Heart left ventricle (tissue), 16 donors: Measurements from ENCODE around the gene SGCE. TPM values are rescaled to one million over a fixed set of nuclear protein-coding genes. Genes with fewer than 3 reads are reported as not detected.

Experiments used
- ATAC-seq, 4 donors: fragments of 200-7000 bp; cut with Tn5 transposase; one replicate each; pipeline ENCODE4 v1.9.1; 2020 to 2022; ENCODE audit warnings: moderate library complexity in 4 of 4, mild to moderate bottlenecking in 3 of 4, moderate number of reproducible peaks in 1 of 4
- DNase-seq, 5 donors: peaks; one replicate each; pipeline ENCODE4 v3.0.0-alpha.2; 2020
- H3K27ac ChIP-seq, 12 donors: fragments of 200-600 bp; sonication (generic) in 4 of 12; one replicate each; pipeline versions ENCODE4 v1.5.0 to v1.8.0; 2016 to 2022; ENCODE audit warnings: mild to moderate bottlenecking in 2 of 12
- H3K27me3 ChIP-seq, 9 donors: fragments of 200-600 bp; sonication (generic) in 2 of 9; one replicate each; pipeline versions ENCODE4 v1.5.1 to v1.8.0; 2016 to 2022; ENCODE audit warnings: mild to moderate bottlenecking in 3 of 9
- H3K36me3 ChIP-seq, 9 donors: fragments of 200-600 bp; sonication (generic) in 2 of 9; one replicate each; pipeline versions ENCODE4 v1.5.0 to v1.8.0; 2018 to 2022; ENCODE audit warnings: mild to moderate bottlenecking in 2 of 9
- H3K4me1 ChIP-seq, 12 donors: fragments of 200-600 bp; sonication (generic) in 4 of 12; one replicate each; pipeline versions ENCODE4 v1.5.0 to v1.8.0; 2016 to 2022; ENCODE audit warnings: mild to moderate bottlenecking in 3 of 12
- H3K4me3 ChIP-seq, 12 donors: fragments of 200-600 bp; sonication (generic) in 4 of 12; one replicate each; pipeline versions ENCODE4 v1.5.0 to v1.8.0; 2017 to 2022; ENCODE audit warnings: mild to moderate bottlenecking in 9 of 12, moderate library complexity in 4 of 12
- H3K9me3 ChIP-seq, 12 donors: fragments of 200-600 bp; sonication (generic) in 4 of 12; one replicate each; pipeline versions ENCODE4 v1.5.0 to v1.8.0; 2016 to 2022; ENCODE audit warnings: mild to moderate bottlenecking in 1 of 12
- POLR2A ChIP-seq, 2 donors: fragments of 450-650 bp; IDR thresholded peaks; one replicate each; pipeline ENCODE4 v1.6.1; 2017; ENCODE audit warnings: antibody characterized with exemption in 2 of 2, mild to moderate bottlenecking in 2 of 2, moderate library complexity in 2 of 2
- WGBS, 4 donors: extraction: QIAGEN DNeasy Blood & Tissue Kit in 2 of 4; methylation state at CpG; one replicate each; pipeline versions ENCODE4 v1.1.5 to v1.1.7; 2013 to 2018; 5-methylcytosine and 5-hydroxymethylcytosine counted together
- intact Hi-C, 10 donors: fragments of 100-400 bp; cut with DNase I; formaldehyde crosslinking; loops; one replicate each; pipeline versions ENCODE4 v1.11.1 to v1.14.2; 2022
- polyA plus RNA-seq, 2 donors: library from polyadenylated mRNA; stranded (reverse); fragments of 200-250 nt; gene quantifications; one replicate each; pipeline ENCODE4 v1.2.3, GENCODE V29; 2013
- total RNA-seq, 9 donors: library from RNA; depleted of rRNA in 2 of 9; stranded (reverse); fragments of >200 nt in 2 of 9; fragmentation: NEBNext Ultra II Directional in 3 of 9; extraction: Animal tissue kit (Norgen Biotek cat#: 25700) in 3 of 9; gene quantifications; one replicate each; pipeline versions ENCODE4 v1.1.0 to v1.2.4, GENCODE V29; 2016 to 2023
- TF ChIP-seq, protein P1 (sequence below), 12 donors: fragments of 200-600 bp; sonication (generic) in 4 of 12; IDR thresholded peaks; one replicate each; pipeline versions ENCODE4 v1.5.0 to v1.8.0; 2018 to 2022; ENCODE audit warnings: antibody characterized with exemption in 12 of 12, mild to moderate bottlenecking in 5 of 12
- donor health status: ischemic (EF 13 %, LVEDD 7.1; RV severe dilation, severe dysfunction).
- donor health status: healthy with polysubstance abuse.
- donor health status: DM: no; HTN: yes; CAD: no.
- donor health status: DM: no; HTN: no; CAD: no.
- donor health status: ischemic (EF 25% LVEDD 6.9; RV normal size, moderate dysfunction).
- donor health status: ischemic (EF 25% LVEDD 5.7; RV mildly dilated, moderate dysfunction).
- donor health status: healthy.
- donor health status: DM: yes; HTN: yes; CAD: no.
- donor health status: ischemic (EF 35%, LVEDD 5.7; RV mildly dilated, moderate dysfunction).
- donor health status: nonischemic (EF 11% LVEDD 7.7; RV severe dilation, severe dysfunction).
- donor health status: DM: yes; HTN: yes; CAD: no.
- donor health status: PGD.
- donor health status: ischemic (EF 29% LVEDD 5.4; RV normal size, mild dysfunction).
- donor health status: nonischemic (EF 23%, LVEDD 6.1; RV moderate dilation, normal function).

Gene SGCE
- total and polyA plus RNA-seq, 11 donors, result 10.0 to 40.2 (median 26.4) TPM

DNA sequence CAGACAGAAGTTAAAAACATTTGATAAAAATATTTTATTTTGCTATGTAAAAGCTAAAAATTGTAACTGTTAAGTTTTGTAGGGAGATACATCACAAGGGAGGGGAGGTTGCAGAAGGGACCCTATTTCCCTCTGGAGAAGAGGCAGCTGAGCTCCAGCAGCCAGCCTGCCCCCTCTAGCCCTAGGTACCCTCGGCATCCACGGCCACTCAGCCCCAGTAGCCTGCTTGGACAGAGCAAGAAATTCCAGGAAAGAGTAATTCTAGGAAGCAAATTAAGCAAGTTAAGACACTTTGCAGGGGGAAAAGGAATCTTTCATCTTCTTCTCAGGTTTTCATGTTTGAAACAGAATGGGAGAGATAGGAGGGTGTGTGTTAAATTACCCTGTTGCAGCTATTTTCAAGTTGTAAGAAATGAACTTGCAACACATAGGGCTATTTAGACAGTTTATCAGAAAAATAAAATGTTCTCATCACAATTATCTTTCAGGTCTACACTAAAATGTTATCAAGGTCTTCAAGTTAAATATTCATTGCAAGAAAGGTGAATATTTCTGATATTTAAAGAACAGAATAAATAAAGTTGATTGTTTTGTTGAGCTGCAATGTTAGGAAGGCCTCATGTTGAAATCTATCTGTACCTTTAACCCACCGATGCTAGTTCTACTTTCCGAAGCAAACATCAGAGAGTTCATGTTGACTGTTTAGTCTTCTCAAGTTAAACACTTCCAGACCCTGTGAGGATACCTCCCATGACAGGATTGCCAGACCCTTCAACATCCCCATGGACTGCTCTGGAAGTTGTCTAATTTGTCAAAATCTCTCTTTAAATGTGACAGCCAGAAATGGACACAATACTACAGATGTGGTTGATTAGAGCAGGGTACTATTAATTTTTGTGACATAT lies 5.5 kb downstream of the SGCE start:
- no peaks in the 10 kb centered on the region for H3K36me3 ChIP-seq
- 65 to 72% (median 69%) methylated on average over 4 of the region's 4 CpGs for WGBS, 4 donors
- peak overlapping the region in 1 of 12 donors; percentile 2 for H3K27ac ChIP-seq
- H3K4me3 ChIP-seq, result no peak overlapping the region
- no peak for TF ChIP-seq POLR2A (IDR thresholded peaks at IDR 0.05)
- TF ChIP-seq, protein P1, sequence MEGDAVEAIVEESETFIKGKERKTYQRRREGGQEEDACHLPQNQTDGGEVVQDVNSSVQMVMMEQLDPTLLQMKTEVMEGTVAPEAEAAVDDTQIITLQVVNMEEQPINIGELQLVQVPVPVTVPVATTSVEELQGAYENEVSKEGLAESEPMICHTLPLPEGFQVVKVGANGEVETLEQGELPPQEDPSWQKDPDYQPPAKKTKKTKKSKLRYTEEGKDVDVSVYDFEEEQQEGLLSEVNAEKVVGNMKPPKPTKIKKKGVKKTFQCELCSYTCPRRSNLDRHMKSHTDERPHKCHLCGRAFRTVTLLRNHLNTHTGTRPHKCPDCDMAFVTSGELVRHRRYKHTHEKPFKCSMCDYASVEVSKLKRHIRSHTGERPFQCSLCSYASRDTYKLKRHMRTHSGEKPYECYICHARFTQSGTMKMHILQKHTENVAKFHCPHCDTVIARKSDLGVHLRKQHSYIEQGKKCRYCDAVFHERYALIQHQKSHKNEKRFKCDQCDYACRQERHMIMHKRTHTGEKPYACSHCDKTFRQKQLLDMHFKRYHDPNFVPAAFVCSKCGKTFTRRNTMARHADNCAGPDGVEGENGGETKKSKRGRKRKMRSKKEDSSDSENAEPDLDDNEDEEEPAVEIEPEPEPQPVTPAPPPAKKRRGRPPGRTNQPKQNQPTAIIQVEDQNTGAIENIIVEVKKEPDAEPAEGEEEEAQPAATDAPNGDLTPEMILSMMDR (IDR thresholded peaks at IDR 0.05), result no peak
- peaks cover 0 to 43% (median 5%) of the 10 kb centered on the region in 9 donors for H3K27me3 ChIP-seq
- no peaks in the 10 kb centered on the region for H3K9me3 ChIP-seq
- DNase-seq (no peak), ATAC-seq (no peak)
- intact Hi-C loops, result loop anchor here in 3 of 10 donors (10.0 kb wide), 3 partner anchors 136 to 366 kb away; no protein-coding TSS in a partner anchor
- H3K4me1 ChIP-seq, result peaks cover 0 to 13% (median 4%) of the 10 kb centered on the region in 12 donors

DNA sequence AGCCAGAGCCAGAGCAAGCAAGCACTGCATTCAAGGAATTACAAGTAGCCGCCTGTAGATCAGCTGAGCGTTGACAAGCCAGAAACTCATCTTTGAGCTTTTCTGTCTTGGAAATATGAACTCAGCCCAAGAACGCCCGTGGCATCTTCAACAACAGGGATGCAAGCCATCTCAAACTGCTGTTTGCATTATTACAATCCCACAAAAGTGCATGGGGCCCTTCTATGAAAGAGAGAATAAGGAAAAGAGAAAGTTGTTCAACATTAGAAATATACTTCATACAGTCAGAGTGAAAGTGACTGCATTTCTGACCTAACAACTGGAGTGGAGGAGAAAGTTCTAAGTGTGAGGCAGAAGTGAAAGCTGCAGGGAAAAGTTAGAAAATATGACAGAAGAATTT lies 6.5 kb downstream of the SGCE start:
- no peak for DNase-seq
- no peak for ATAC-seq
- peak overlapping the region in 2 of 12 donors; percentile 4 to 29 for H3K4me3 ChIP-seq
- TF ChIP-seq, protein P1 (IDR thresholded peaks at IDR 0.05), result no peak
- TF ChIP-seq POLR2A (IDR thresholded peaks at IDR 0.05), result no peak
- H3K27me3 ChIP-seq, result peaks cover 0 to 33% (median 4%) of the 10 kb centered on the region in 9 donors
- H3K27ac ChIP-seq, result no peak overlapping the region
- no peaks in the 10 kb centered on the region for H3K36me3 ChIP-seq
- WGBS, 4 donors, result 56 to 67% (median 62%) methylated on average over 4 of the region's 4 CpGs
- H3K9me3 ChIP-seq, result no peaks in the 10 kb centered on the region
- intact Hi-C loops, result loop anchor here in 1 of 10 donors (10.0 kb wide), 1 partner anchor 195 kb away; no protein-coding TSS in a partner anchor
- peaks cover 0 to 5% (median under 1%) of the 10 kb centered on the region in 12 donors for H3K4me1 ChIP-seq

DNA sequence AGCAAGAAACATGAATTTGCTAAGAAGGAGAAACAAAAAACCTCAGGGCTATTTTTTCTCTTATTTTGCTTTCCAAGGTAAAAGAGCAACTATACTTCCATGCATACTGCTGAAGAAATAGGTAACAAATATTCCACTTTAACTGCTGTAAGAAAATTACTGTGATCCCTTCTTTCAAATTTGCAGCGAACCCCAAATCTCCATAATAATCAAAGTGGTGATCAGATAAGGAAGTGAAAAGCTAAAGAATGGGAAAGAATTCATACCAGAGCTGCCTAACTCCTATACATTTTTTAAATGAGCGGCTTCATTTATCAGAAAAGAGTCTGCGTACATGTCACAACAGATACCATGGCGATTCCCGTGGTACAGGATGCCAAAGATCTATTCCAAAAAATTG lies 7.2 kb downstream of the SGCE start:
- Histone ChIP-seq H3K9me3 (no peaks in the 10 kb centered on the region), H3K27me3 (peaks cover 0 to 26% (median 4%) of the 10 kb centered on the region in 9 donors), H3K27ac (no peak overlapping the region), H3K4me1 (peaks cover 0 to 4% (median 0%) of the 10 kb centered on the region in 12 donors), H3K4me3 (no peak overlapping the region), H3K36me3 (no peaks in the 10 kb centered on the region)
- ATAC-seq (no peak), DNase-seq (no peak)
- 85 to 90% (median 87%) methylated on average over 5 of the region's 5 CpGs for WGBS, 4 donors
- no peak for TF ChIP-seq POLR2A (IDR thresholded peaks at IDR 0.05)
- TF ChIP-seq, protein P1 (IDR thresholded peaks at IDR 0.05), result no peak
- intact Hi-C loops, result loop anchor here in 1 of 10 donors (10.0 kb wide), 1 partner anchor 194 kb away; no protein-coding TSS in a partner anchor

DNA sequence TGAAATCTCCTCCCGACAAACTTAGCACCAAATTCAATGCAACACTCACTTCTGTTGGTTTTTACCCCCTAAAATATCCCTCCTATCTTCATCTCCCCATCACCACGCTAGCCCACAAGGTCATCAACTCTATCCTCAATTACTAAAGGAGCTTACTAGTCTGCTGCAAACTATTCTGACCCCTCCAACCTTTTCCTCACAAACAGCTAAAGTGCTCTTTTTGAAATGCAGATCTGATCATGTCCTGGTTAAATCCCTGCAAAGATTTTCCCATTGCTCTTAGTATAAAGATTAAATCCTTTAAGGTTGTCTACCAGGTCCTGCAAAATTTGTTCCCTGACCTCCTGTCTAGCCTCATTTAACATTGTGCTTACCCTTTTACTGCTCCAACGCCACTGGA lies 8.6 kb downstream of the SGCE start:
- WGBS, 4 donors, result 85 to 89% (median 87%) methylated on average over 3 of the region's 3 CpGs
- no peak overlapping the region for H3K4me3 ChIP-seq
- peaks cover 0 to 3% (median 0%) of the 10 kb centered on the region in 12 donors for H3K4me1 ChIP-seq
- H3K36me3 ChIP-seq, result no peaks in the 10 kb centered on the region
- TF ChIP-seq POLR2A (IDR thresholded peaks at IDR 0.05), result no peak
- TF ChIP-seq, protein P1 (IDR thresholded peaks at IDR 0.05), result no peak
- DNase-seq (no peak), ATAC-seq (no peak)
- no peaks in the 10 kb centered on the region for H3K9me3 ChIP-seq
- intact Hi-C loops, result loop anchor here in 1 of 10 donors (10.0 kb wide), 1 partner anchor 192 kb away; no protein-coding TSS in a partner anchor
- H3K27me3 ChIP-seq, result peaks cover 0 to 14% (median 0%) of the 10 kb centered on the region in 9 donors
- H3K27ac ChIP-seq, result no peak overlapping the region
